K562 (cell line): ENCODE measurements around the gene GUCY1A1. TPM values are rescaled to one million over a fixed set of nuclear protein-coding genes. Genes with fewer than 3 reads are reported as not detected.

Source experiments
- ATAC-seq: fragments of 200-7000 bp; cut with Tn5 transposase; 3 replicates; pipeline ENCODE4 v1.9.1; 2020; ENCODE audit warnings: moderate library complexity
- BruUV-seq: library from RNA; stranded (reverse); fragments of 400-500 nt; replicated peaks from 2 replicates; lab custom pipeline; 2021; lab: Mats Ljungman, UMichigan
- CTCF ChIA-PET: fragments of 300-600 bp; formaldehyde crosslinking; extraction: SDS; loops from one replicate; lab custom pipeline; 2021; ENCODE audit warnings: low intra/inter-chr PET ratio; lab: Yijun Ruan, JAX
- POLR2A ChIA-PET: fragments of 300-600, 350-650 bp; sonication (Branson Sonifier 250); formaldehyde crosslinking; extraction: SDS; loops from one replicate; lab custom pipeline; 2021; ENCODE audit warnings: antibody characterized with exemption, inconsistent platforms; lab: Yijun Ruan, JAX
- DNase-seq, 4 experiments: peaks; one replicate each; pipeline versions ENCODE4 v3.0.0 to v3.0.0-alpha.2; 2011 to 2018; ENCODE audit warnings: low spot score in 3 of 4, mixed read lengths in 3 of 4; ENCODE audit errors: extremely low read depth in 1 of 4
- FAIRE-seq: peaks from 2 replicates; lab custom pipeline; 2011; peaks lifted over from hg19 to GRCh38; lab: Jason Lieb, UNC
- H2AFZ ChIP-seq: 2 replicates; pipeline ENCODE4 v1.6.0; 2011; ENCODE audit warnings: low read depth, low read length, control low read depth, inconsistent platforms
- H3K27ac ChIP-seq: fragments of 200-600 bp; 3 replicates; pipeline ENCODE4 v1.8.0; 2011; ENCODE audit warnings: low read depth, mild to moderate bottlenecking, control low read depth, inconsistent platforms, low read length, moderate library complexity, mixed read lengths; ENCODE audit errors: extremely low read depth
- H3K27me3 ChIP-seq, 2 experiments: fragments of 300-600 bp in 1 of 2; 2 replicates in 1 of 2; 3 replicates in 1 of 2; pipeline versions ENCODE4 v1.6.0 to v1.8.0; 2011; ENCODE audit warnings: inconsistent platforms in 2 of 2, low read length in 2 of 2, mild to moderate bottlenecking in 1 of 2, mixed read lengths in 1 of 2, moderate library complexity in 1 of 2; ENCODE audit not compliant: control insufficient read depth in 2 of 2, insufficient read depth in 2 of 2
- H3K36me3 ChIP-seq: fragments of 300-600 bp; 3 replicates; pipeline ENCODE4 v1.8.0; 2011; ENCODE audit warnings: mild to moderate bottlenecking, low read length, inconsistent platforms; ENCODE audit not compliant: control insufficient read depth, insufficient read depth
- H3K4me1 ChIP-seq, 2 experiments: fragments of 200-600 bp in 1 of 2; replicated peaks in 1 of 2; 2 replicates in 1 of 2; 3 replicates in 1 of 2; pipeline versions ENCODE4 v1.5.1 to v1.8.0; 2011; ENCODE audit warnings: inconsistent platforms in 2 of 2, low read length in 2 of 2, mild to moderate bottlenecking in 1 of 2, mixed read lengths in 1 of 2, moderate library complexity in 1 of 2; ENCODE audit not compliant: control insufficient read depth in 2 of 2, insufficient read depth in 2 of 2
- H3K4me2 ChIP-seq: 2 replicates; pipeline ENCODE4 v1.6.1; 2011; ENCODE audit warnings: low read length, control low read depth, inconsistent platforms, mixed read lengths; ENCODE audit not compliant: insufficient read depth
- H3K4me3 ChIP-seq: fragments of 200-600 bp; sonication (generic), shearing (Covaris generic); 2 replicates; pipeline ENCODE4 v1.5.1; 2016; ENCODE audit warnings: control low read depth, inconsistent platforms
- H3K79me2 ChIP-seq: fragments of 200-600 bp; 3 replicates; pipeline ENCODE4 v1.8.0; 2011; ENCODE audit warnings: low read length, inconsistent platforms; ENCODE audit not compliant: control insufficient read depth, insufficient read depth
- H3K9ac ChIP-seq, 2 experiments: 2 replicates each; pipeline versions ENCODE4 v1.6.0 to v1.6.1; 2011; ENCODE audit warnings: low read depth in 2 of 2, low read length in 2 of 2, control low read depth in 1 of 2, inconsistent platforms in 1 of 2, mild to moderate bottlenecking in 1 of 2, mixed read lengths in 1 of 2; ENCODE audit not compliant: insufficient read depth in 1 of 2
- H3K9me1 ChIP-seq: one replicate; pipeline ENCODE4 v1.6.0; 2011; ENCODE audit warnings: inconsistent platforms, mild to moderate bottlenecking, low read length, moderate library complexity; ENCODE audit not compliant: control insufficient read depth, insufficient read depth
- H3K9me3 ChIP-seq: replicated peaks from 2 replicates; pipeline ENCODE4 v1.5.1; 2011; ENCODE audit warnings: low read depth, low read length, inconsistent platforms; ENCODE audit not compliant: control insufficient read depth, insufficient read depth
- H4K20me1 ChIP-seq: replicated peaks from 2 replicates; pipeline ENCODE4 v1.6.1; 2011; ENCODE audit warnings: low read length, inconsistent platforms, mixed read lengths; ENCODE audit not compliant: control insufficient read depth, insufficient read depth
- ETV6 ChIP-seq, 3 experiments: fragments of 150-350 bp in 1 of 3; sonication (generic) in 1 of 3; formaldehyde crosslinking in 1 of 3; IDR thresholded peaks; 2 replicates each; pipeline versions ENCODE4 v1.6.1 to v1.8.0; 2014 to 2022; ENCODE audit warnings: borderline replicate concordance in 2 of 3, low read depth in 2 of 3, antibody characterized with exemption in 1 of 3, low read length in 1 of 3, mild to moderate bottlenecking in 1 of 3, missing genetic modification reagents in 1 of 3
- GATA2 ChIP-seq: sonication (generic); formaldehyde crosslinking; IDR thresholded peaks from 2 replicates; pipeline ENCODE4 v1.4.0; 2020; ENCODE audit warnings: mild to moderate bottlenecking, missing genetic modification reagents
- SRSF1 ChIP-seq: fragments of 200-400 bp; formaldehyde crosslinking; IDR thresholded peaks from 2 replicates; pipeline ENCODE4 v1.6.1; 2017; ENCODE audit warnings: mild to moderate bottlenecking, low read depth, low read length, moderate library complexity
- ZNF431 ChIP-seq: sonication (generic); formaldehyde crosslinking; IDR thresholded peaks from 2 replicates; pipeline ENCODE4 v1.8.0; 2022; ENCODE audit warnings: mild to moderate bottlenecking, missing genetic modification reagents
- WGBS: fragments of 100-300 bp; shearing (Covaris generic); methylation state at CpG from one replicate; pipeline ENCODE4 v1.1.6; 2016; ENCODE audit warnings: low coverage, mixed read lengths; ENCODE audit not compliant: insufficient coverage; ENCODE audit errors: missing lambda C conversion rate; 5-methylcytosine and 5-hydroxymethylcytosine counted together
- in situ Hi-C: fragments of 300-500 bp; cut with MboI; formaldehyde crosslinking; loops from 4 replicates; pipeline ENCODE4 v1.15.0; 2018; ENCODE audit warnings: inconsistent platforms, mixed read lengths
- intact Hi-C: fragments of 100-400 bp; cut with micrococcal nuclease; formaldehyde crosslinking; loops from 2 replicates; pipeline ENCODE4 v1.14.2; 2022
- polyA plus RNA-seq, 8 experiments: library from polyadenylated mRNA; depleted of rRNA in 4 of 8; stranded (reverse) in 5 of 8; unstranded in 3 of 8; fragments of >200 nt; fragmentation: Nextera tagmentation in 2 of 8; fragmentation: Illumina TruSeq in 1 of 8; extraction: Ambion mirVana in 2 of 8; extraction: Trizol in 1 of 8; gene quantifications; 2 replicates each; pipeline versions ENCODE4 v1.2.1 to v1.2.3, GENCODE V29; 2011 to 2014; ENCODE audit warnings: inconsistent platforms in 1 of 8, missing spikeins in 1 of 8
- total RNA-seq, 7 experiments: library from RNA; depleted of rRNA in 6 of 7; stranded (reverse); fragments of >200 nt in 6 of 7; fragmentation: Illumina TruSeq in 2 of 7; extraction: Trizol in 2 of 7; gene quantifications; 2 replicates each; pipeline versions ENCODE4 v1.2.1 to v1.2.3, GENCODE V29; 2011 to 2021; ENCODE audit warnings: low replicate concordance in 1 of 7
- TF ChIP-seq, protein P1 (sequence below): fragments of 450-650 bp; IDR thresholded peaks from 2 replicates; pipeline ENCODE4 v1.6.1; 2016; ENCODE audit warnings: antibody characterized with exemption

GUCY1A1 gene
- total and polyA plus RNA-seq, 9 of the 15 experiments (the other 6 are each of a cell fraction or from before 2014, with no cell fraction given) = not detected

DNA sequence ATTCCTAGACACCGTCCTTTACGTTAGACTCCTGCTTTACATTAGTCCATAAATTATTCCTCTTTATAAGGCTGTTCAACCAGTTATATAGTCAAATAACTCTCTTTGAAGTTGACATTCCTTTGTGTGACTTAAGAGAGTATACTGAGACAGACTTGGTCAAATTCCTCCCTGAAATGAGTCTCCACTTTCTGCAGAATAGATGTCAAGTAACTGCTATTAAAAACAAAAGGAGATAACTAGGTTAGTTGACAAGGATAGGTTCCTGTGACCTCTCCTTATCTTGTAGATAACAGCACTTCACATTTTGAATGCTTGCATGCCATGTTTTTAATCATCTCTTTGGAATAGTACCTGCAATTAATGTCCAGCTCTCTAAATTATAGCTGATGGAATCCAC is 5.7 kb downstream of the GUCY1A1 start (continued):
- no peak for TF ChIP-seq SRSF1
- no peak for TF ChIP-seq ZNF431 (CRISPR knock-in tag)
- TF ChIP-seq, protein P1, sequence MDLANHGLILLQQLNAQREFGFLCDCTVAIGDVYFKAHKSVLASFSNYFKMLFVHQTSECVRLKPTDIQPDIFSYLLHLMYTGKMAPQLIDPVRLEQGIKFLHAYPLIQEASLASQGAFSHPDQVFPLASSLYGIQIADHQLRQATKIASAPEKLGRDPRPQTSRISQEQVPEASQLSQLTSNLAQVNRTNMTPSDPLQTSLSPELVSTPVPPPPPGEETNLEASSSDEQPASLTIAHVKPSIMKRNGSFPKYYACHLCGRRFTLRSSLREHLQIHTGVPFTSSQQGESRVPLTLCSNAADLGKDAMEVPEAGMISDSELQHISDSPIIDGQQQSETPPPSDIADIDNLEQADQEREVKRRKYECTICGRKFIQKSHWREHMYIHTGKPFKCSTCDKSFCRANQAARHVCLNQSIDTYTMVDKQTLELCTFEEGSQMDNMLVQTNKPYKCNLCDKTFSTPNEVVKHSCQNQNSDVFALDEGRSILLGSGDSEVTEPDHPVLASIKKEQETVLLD = no peak

GRCh38 chr4:155673453-155673979 is 6.9 kb downstream of the GUCY1A1 start:
- no peak for TF ChIP-seq GATA2 (CRISPR knock-in tag)
- TF ChIP-seq ETV6 (IDR thresholded peaks at IDR 0.05; ENCODE audit: borderline replicate concordance in 1 of 2, low read depth in 2 of 2, low read length in 1 of 2) = no peak
- no peak for TF ChIP-seq ETV6 (CRISPR knock-in tag; IDR thresholded peaks at IDR 0.05; ENCODE audit: borderline replicate concordance)
- DNase-seq = no peak
- H3K9ac ChIP-seq = no peak overlapping the region
- no peaks in the 10 kb centered on the region for H3K9me3 ChIP-seq
- intact Hi-C loops = no loop called here
- no peak overlapping the region for H3K4me2 ChIP-seq
- H2AFZ ChIP-seq = no peak overlapping the region
- H3K36me3 ChIP-seq = no peaks in the 10 kb centered on the region
- no peaks in the 10 kb centered on the region for H3K4me1 ChIP-seq
- H3K27ac ChIP-seq = no peak overlapping the region
- CTCF ChIA-PET = no interaction called here
- in situ Hi-C loops = no loop called here
- H3K4me3 ChIP-seq = no peak overlapping the region
- WGBS = 0% methylated on average over 3 of the region's 3 CpGs
- H3K79me2 ChIP-seq = no peaks in the 10 kb centered on the region
- no peak for FAIRE-seq
- POLR2A ChIA-PET = no interaction called here
- H3K9me1 ChIP-seq = no peaks in the 10 kb centered on the region
- no TSS peak for BruUV-seq
- no peak for ATAC-seq
- H4K20me1 ChIP-seq = no peaks in the 10 kb centered on the region
- no peaks in the 10 kb centered on the region for H3K27me3 ChIP-seq
